IPS-18a (cell line): ENCODE results near the gene SPDYC.
A peak's percentile ranks its signal among the peaks of the same experiment; 100 is the strongest.

Experiments
- H3K27ac ChIP-seq: one replicate; pipeline ENCODE4 v1.5.1; 2013; ENCODE audit warnings: low read length
- H3K27me3 ChIP-seq: one replicate; pipeline ENCODE4 v1.6.1; 2013; ENCODE audit warnings: mild to moderate bottlenecking, low read length; ENCODE audit not compliant: control insufficient read depth, insufficient read depth
- H3K36me3 ChIP-seq: one replicate; pipeline ENCODE4 v1.6.1; 2013; ENCODE audit warnings: low read depth, low read length; ENCODE audit not compliant: control insufficient read depth
- H3K4me1 ChIP-seq: one replicate; pipeline ENCODE4 v1.6.1; 2013; ENCODE audit warnings: low read depth, low read length; ENCODE audit not compliant: control insufficient read depth
- H3K4me3 ChIP-seq: one replicate; pipeline ENCODE4 v1.5.1; 2013; ENCODE audit warnings: low read length
- H3K9ac ChIP-seq: one replicate; pipeline ENCODE4 v1.6.1; 2013; ENCODE audit warnings: mild to moderate bottlenecking, low read length, moderate library complexity
- H3K9me3 ChIP-seq: one replicate; pipeline ENCODE4 v1.6.1; 2013; ENCODE audit warnings: low read depth, low read length; ENCODE audit not compliant: control insufficient read depth

Gene SPDYC

DNA sequence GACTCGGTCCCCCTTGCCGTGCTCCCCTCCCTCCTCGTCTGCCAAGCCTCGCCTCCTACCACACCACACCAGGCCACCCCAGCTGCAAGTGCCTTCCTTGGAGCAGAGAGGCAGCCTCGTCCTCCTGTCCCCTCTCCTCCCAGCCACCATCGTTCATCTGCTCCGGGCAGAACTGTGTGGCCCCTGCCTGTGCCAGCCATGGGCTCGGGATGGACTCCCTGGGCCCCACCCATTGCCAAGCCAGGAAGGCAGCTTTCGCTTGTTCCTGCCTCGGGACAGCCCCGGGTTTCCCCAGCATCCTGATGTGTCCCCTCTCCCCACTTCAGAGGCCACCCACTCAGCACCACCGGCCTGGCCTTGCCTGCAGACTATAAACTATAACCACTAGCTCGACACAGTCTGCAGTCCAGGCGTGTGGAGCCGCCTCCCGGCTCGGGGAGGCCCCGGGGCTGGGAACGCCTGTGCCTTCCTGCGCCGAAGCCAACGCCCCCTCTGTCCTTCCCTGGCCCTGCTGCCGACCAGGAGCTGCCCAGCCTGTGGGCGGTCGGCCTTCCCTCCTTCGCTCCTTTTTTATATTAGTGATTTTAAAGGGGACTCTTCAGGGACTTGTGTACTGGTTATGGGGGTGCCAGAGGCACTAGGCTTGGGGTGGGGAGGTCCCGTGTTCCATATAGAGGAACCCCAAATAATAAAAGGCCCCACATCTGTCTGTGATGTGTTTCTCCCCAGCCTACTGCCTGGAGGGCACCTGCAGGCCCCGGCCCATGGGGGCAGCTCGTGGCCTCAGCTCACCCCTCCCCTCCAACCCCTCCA lies 41.5 kb downstream of the SPDYC start:
- Histone ChIP-seq H3K4me1 (peaks cover 25% of the 10 kb centered on the region), H3K27ac (no peak overlapping the region), H3K9ac (no peak overlapping the region), H3K4me3 (no peak overlapping the region), H3K27me3 (no peaks in the 10 kb centered on the region), H3K9me3 (no peaks in the 10 kb centered on the region), H3K36me3 (peaks cover 43% of the 10 kb centered on the region)

DNA sequence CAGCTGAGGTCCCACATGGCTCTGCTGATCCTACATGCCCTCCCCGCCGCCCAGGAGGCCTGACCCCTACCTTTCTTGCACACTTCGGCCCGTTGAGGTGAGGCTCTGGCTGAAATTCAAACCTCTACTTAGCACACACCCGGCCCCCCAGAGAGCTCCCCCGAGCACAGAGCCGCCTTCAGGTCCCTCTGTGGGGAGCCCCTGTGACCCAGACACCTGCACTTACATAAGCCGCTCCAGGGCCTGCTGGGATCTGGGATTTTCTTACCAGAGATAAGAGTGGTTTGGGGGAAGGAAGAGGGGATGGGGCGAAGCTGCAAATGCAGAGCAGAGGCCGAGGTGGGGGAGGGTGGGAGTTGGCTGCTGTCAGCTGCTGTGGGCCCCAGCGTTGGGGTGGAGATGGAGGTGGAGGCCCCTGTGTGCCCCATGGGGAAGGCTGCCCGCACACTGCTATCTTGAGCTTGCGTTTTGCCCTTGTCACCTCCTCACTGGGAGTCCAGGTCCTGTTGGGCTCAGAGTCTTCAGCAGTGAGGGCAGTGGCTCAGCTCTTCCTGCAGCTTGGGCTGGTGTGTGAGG lies 42.3 kb downstream of the SPDYC start:
- peak overlapping the region; percentile 1 for H3K9ac ChIP-seq
- peaks cover 25% of the 10 kb centered on the region for H3K4me1 ChIP-seq
- H3K4me3 ChIP-seq = no peak overlapping the region
- H3K9me3 ChIP-seq = no peaks in the 10 kb centered on the region
- no peaks in the 10 kb centered on the region for H3K27me3 ChIP-seq
- H3K36me3 ChIP-seq = peaks cover 38% of the 10 kb centered on the region
- no peak overlapping the region for H3K27ac ChIP-seq

DNA sequence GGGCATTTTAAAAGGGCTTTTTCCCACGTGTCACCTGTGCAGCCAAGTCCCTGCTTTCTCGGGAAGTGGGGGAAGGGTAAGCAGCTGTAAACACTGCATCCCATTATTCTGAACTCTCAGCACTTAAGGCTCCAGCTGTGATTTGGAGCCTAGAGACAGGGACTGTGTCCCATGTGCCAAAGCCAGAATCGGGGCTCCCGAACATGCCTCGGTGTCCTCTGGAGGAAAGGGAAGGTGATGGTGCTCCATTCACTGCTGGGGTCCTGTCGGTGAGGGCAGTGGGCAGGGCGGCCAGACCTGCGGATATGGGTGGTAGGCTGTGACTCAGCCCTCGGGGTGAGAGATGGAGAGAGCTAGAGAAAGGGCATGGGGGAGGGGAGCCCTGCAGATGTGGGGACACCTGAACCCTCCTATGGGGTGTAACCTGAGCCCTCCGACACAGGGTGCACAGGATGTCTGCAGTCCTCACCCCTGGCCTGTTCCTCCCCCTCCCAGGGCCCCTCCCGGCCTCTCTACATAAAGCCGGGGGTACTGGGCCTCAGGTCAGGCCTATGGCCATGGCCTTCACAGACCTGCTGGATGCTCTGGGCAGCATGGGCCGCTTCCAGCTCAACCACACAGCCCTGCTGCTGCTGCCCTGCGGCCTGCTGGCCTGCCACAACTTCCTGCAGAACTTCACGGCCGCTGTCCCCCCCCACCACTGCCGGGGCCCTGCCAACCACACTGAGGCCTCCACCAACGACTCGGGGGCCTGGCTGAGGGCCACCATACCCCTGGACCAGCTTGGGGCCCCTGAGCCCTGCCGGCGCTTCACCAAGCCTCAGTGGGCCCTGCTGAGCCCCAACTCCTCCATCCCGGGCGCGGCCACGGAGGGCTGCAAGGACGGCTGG lies 43.5 kb downstream of the SPDYC start:
- H3K9ac ChIP-seq = peak overlapping the region; percentile 25
- peaks cover 25% of the 10 kb centered on the region for H3K4me1 ChIP-seq
- no peak overlapping the region for H3K4me3 ChIP-seq
- H3K27ac ChIP-seq = peak overlapping the region; percentile 49
- H3K36me3 ChIP-seq = peaks cover 30% of the 10 kb centered on the region
- H3K9me3 ChIP-seq = no peaks in the 10 kb centered on the region
- no peaks in the 10 kb centered on the region for H3K27me3 ChIP-seq

DNA sequence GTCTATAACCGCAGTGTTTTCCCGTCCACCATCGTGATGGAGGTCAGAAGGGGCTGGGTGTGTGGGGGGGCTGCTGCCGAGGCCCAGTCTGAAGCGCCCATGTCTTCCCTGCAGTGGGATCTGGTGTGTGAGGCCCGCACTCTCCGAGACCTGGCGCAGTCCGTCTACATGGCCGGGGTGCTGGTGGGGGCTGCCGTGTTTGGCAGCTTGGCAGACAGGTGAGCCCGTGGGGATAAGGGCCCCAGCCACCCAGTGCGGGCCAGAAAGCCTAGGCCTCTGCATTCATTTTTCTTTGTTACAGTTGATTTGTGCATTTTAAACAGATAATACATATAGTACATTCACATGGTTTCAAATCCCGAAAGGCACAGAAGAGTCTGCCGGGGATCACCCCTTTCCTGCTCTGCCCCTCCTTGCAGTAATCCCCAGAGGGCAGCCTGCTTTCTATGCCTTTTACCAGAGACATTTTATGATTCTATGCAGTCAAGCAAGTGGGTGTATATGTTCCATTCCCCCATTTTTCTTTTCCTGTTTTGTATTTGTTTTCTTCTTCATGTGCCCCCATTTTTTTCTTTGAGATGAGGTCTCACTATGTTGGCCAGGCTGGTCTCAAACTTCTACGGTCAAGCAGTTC lies 44.3 kb downstream of the SPDYC start:
- peaks cover 25% of the 10 kb centered on the region for H3K4me1 ChIP-seq
- H3K9ac ChIP-seq = peak overlapping the region; percentile 25
- H3K9me3 ChIP-seq = no peaks in the 10 kb centered on the region
- no peak overlapping the region for H3K4me3 ChIP-seq
- no peaks in the 10 kb centered on the region for H3K27me3 ChIP-seq
- peak overlapping the region; percentile 49 for H3K27ac ChIP-seq
- H3K36me3 ChIP-seq = peaks cover 22% of the 10 kb centered on the region

DNA sequence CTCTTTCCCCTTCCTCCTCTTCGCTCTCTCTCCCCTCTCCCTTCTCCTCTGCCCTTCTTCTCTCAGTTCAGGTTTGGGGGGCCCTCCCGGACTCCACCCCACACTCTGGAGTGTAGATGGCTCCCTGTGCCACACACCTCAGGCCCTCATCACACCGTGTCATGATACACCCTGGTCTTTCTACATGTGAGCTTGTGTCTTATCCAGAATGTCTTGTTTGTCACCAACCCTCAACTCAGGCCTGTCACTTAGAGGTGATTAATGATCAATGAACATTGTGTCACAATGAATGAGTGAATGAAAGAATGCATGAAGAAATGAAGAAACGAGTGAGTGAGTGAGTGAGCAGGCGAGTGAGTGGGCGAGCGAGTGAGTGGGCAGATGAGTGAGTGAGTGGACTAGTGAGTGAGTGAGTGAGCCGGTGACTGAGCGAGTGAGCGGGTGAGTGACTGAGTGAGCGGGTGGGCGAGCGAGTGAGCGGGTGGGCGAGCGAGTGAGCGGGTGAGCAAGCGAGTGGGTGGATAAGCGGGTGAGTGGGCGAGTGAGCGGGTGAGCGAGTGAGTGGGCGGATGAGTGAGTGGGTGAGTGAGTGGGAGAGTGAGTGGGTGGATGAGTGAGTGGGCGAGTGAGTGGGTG lies 45.5 kb downstream of the SPDYC start:
- Histone ChIP-seq H3K4me1 (peaks cover 25% of the 10 kb centered on the region), H3K36me3 (peaks cover 10% of the 10 kb centered on the region), H3K9ac (no peak overlapping the region), H3K4me3 (no peak overlapping the region), H3K9me3 (no peaks in the 10 kb centered on the region), H3K27ac (no peak overlapping the region), H3K27me3 (no peaks in the 10 kb centered on the region)

DNA sequence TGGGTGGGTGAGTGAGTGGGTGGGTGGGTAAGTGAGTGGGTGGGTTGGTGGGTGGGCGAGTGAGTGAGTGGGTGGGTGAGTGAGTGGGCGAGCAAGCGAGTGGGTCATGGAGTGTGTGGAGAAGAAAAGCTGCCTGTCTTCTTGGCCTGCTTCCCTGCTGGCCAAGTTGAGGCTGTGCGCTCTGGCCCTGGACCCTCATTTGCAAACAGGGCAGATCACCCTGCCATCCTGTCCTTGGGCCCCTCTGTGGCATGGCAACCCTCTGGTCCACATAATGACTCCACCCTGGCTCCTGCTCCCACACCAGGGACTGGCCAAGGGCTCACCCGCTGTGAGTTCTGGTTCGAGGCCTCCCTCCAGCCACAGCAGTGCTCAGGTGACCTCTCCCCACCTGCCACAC lies 46.8 kb downstream of the SPDYC start:
- H3K4me1 ChIP-seq = peaks cover 24% of the 10 kb centered on the region
- no peak overlapping the region for H3K9ac ChIP-seq
- H3K27me3 ChIP-seq = no peaks in the 10 kb centered on the region
- no peak overlapping the region for H3K27ac ChIP-seq
- H3K4me3 ChIP-seq = no peak overlapping the region
- no peaks in the 10 kb centered on the region for H3K36me3 ChIP-seq
- no peaks in the 10 kb centered on the region for H3K9me3 ChIP-seq

DNA sequence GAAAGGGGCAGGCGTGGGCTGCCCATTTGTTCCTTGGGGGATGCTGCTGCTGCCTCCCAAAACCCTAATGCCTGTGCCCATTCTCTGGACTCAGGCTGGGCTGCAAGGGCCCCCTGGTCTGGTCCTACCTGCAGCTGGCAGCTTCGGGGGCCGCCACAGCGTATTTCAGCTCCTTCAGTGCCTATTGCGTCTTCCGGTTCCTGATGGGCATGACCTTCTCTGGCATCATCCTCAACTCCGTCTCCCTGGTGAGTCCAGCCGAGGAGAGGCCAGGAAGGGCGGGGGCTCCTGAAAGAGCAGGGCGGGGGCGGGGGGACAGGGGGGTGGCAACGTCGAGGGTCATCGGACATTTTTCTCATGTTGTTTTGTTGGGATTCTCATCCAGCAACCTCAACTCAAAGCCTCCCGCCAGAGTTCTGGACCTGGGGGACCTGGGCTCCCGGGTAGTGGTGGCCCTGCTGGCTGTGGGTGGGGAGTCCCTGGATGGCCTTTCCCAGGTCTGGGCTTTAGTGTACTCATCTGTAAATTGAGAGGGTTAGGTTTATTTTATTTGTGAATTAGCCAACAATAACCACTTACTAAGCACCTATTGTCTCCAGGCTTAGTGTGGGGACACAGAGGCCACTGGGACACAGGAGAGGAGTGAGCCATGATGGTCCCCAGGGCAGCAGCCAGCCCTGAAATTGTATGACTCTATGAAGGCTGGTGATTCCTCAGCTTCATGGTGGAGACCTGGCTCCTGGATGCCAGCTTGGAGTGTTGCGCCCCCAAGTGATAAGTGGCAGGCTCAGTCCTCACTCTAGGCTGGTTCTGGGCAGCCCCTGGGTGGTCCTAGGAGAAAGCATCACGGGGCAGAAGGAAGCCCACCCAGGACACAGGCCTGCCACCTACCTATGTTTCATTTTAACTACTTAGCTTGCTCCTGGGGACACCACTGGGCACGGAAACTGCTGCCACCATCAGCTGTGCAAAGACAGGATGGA lies 47.7 kb downstream of the SPDYC start:
- no peaks in the 10 kb centered on the region for H3K27me3 ChIP-seq
- H3K4me1 ChIP-seq = peaks cover 15% of the 10 kb centered on the region
- H3K27ac ChIP-seq = no peak overlapping the region
- no peak overlapping the region for H3K9ac ChIP-seq
- no peaks in the 10 kb centered on the region for H3K36me3 ChIP-seq
- no peak overlapping the region for H3K4me3 ChIP-seq
- H3K9me3 ChIP-seq = no peaks in the 10 kb centered on the region

DNA sequence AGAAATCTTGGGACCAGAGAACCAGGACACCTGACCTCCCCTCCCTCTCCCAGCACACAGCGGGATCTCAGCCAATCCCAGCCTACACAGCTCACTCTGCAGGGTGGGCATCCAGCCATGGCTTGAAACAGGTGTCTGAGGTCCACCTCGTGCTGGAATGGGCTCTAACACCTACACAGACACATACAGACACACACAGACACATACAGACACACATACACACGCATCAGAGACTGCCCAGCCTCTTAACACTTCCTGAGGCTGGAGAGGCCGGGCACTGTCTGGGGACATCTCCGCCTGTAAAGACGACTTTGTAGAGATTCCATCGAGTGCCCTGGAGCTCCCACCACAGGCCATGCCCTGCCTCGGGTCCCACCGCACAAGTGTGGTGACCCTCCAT lies 48.4 kb downstream of the SPDYC start:
- H3K9me3 ChIP-seq = no peaks in the 10 kb centered on the region
- H3K27me3 ChIP-seq = no peaks in the 10 kb centered on the region
- H3K4me1 ChIP-seq = peaks cover 11% of the 10 kb centered on the region
- H3K9ac ChIP-seq = no peak overlapping the region
- no peak overlapping the region for H3K4me3 ChIP-seq
- H3K36me3 ChIP-seq = no peaks in the 10 kb centered on the region
- H3K27ac ChIP-seq = no peak overlapping the region

DNA sequence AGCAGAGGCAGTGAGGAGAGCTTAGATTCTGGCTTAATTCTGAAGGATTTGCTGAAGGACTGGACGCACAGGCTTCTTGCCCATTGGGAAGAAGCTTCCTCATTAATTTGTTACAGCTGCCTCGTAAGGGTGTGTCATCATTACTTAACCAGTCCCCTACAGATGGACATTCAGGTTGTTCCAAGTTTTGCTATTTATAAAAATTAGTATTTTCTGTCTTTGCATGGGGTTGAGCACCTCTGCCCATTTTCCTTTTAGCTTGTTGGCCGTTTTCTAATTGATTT lies 49.8 kb downstream of the SPDYC start:
- H3K27me3 ChIP-seq = no peaks in the 10 kb centered on the region
- no peaks in the 10 kb centered on the region for H3K9me3 ChIP-seq
- H3K9ac ChIP-seq = no peak overlapping the region
- H3K4me1 ChIP-seq = peaks cover 2% of the 10 kb centered on the region
- H3K4me3 ChIP-seq = no peak overlapping the region
- H3K36me3 ChIP-seq = no peaks in the 10 kb centered on the region
- no peak overlapping the region for H3K27ac ChIP-seq

DNA sequence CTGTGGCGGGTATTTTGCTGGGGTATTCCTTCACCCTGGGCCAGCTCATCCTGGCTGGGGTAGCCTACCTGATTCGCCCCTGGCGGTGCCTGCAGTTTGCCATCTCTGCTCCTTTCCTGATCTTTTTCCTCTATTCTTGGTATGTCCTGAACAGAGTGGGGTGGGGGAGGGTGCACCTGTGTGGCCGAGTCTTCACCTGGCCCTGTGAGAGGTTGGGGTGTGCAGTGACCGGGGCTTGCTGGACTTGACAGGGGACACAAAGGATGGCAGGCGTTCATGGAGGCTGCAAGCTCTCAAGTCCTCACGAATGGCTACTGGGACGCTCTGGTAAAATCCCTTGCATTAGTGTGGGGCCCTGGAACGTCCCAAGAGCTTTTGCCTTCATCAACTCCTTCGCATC lies 51.0 kb downstream of the SPDYC start:
- Histone ChIP-seq H3K27ac (no peak overlapping the region), H3K4me3 (no peak overlapping the region), H3K27me3 (peaks cover 3% of the 10 kb centered on the region), H3K9me3 (no peaks in the 10 kb centered on the region), H3K4me1 (peaks cover 11% of the 10 kb centered on the region), H3K9ac (no peak overlapping the region), H3K36me3 (no peaks in the 10 kb centered on the region)
